HepG2 (cell line): ENCODE data around the gene C19orf44. TPM values are rescaled to one million over a fixed set of nuclear protein-coding genes. Genes with fewer than 3 reads are reported as not detected.

Experiments
- BCLAF1 ChIP-seq: fragments of 450-650 bp; IDR thresholded peaks from 2 replicates; pipeline ENCODE4 v1.6.1; 2017; ENCODE audit warnings: mild to moderate bottlenecking
- FIP1L1 ChIP-seq: fragments of 200-400 bp; formaldehyde crosslinking; IDR thresholded peaks from 2 replicates; pipeline ENCODE4 v1.6.1; 2018; ENCODE audit warnings: low read depth, mild to moderate bottlenecking, low read length, moderate library complexity, borderline replicate concordance; ENCODE audit not compliant: insufficient read depth
- MTF2 ChIP-seq: sonication (generic); formaldehyde crosslinking; IDR thresholded peaks from 2 replicates; pipeline ENCODE4 v1.5.0; 2020; ENCODE audit warnings: missing genetic modification reagents, borderline replicate concordance
- MXD4 ChIP-seq: IDR thresholded peaks from 2 replicates; pipeline ENCODE4 v1.6.1; 2016; ENCODE audit warnings: mild to moderate bottlenecking, missing biosample characterization, missing genetic modification reagents
- PBX3 ChIP-seq: sonication (generic); formaldehyde crosslinking; IDR thresholded peaks from 2 replicates; pipeline ENCODE4 v1.8.1; 2023; ENCODE audit warnings: missing genetic modification reagents, inconsistent platforms, borderline replicate concordance
- ZNF337 ChIP-seq: sonication (generic); formaldehyde crosslinking; IDR thresholded peaks from 2 replicates; pipeline ENCODE4 v1.5.1; 2020; ENCODE audit warnings: missing genetic modification reagents, low read depth, mild to moderate bottlenecking, borderline replicate concordance
- ZSCAN5A ChIP-seq: sonication (generic); formaldehyde crosslinking; IDR thresholded peaks from 2 replicates; pipeline ENCODE4 v1.8.0; 2022; ENCODE audit warnings: mild to moderate bottlenecking, missing genetic modification reagents, borderline replicate concordance
- polyA plus RNA-seq, 8 experiments: library from polyadenylated mRNA; depleted of rRNA in 3 of 8; stranded (reverse) in 7 of 8; unstranded in 1 of 8; fragments of >200 nt; fragmentation: Illumina TruSeq in 4 of 8; extraction: Trizol in 4 of 8; gene quantifications; 2 replicates each; pipeline versions ENCODE4 v1.2.1 to v1.2.3, GENCODE V29; 2011 to 2016; ENCODE audit warnings: low read depth in 4 of 8, missing spikeins in 1 of 8, mixed read lengths in 1 of 8; ENCODE audit not compliant: insufficient read depth in 1 of 8
- total RNA-seq, 5 experiments: library from RNA; depleted of rRNA; stranded (reverse); fragments of >200 nt; fragmentation: Illumina TruSeq; extraction: Trizol; gene quantifications; 2 replicates each; pipeline ENCODE4 v1.2.3, GENCODE V29; 2016; ENCODE audit warnings: low read depth in 1 of 5

C19orf44 gene
- total and polyA plus RNA-seq, 2 of the 13 experiments (the other 11 are each of a cell fraction or from before 2014, with no cell fraction given): 3.2 to 4.3 TPM

- TF ChIP-seq BCLAF1 (no peak), ZNF337 (CRISPR knock-in tag) (no peak), MTF2 (CRISPR knock-in tag) (no peak), FIP1L1 (no peak), MXD4 (no peak), ZSCAN5A (CRISPR knock-in tag) (no peak), PBX3 (CRISPR knock-in tag) (no peak)
Observed at GRCh38 chr19:16542910-16543472, 46.8 kb downstream of the C19orf44 start (continued).
